ENCODE results near the gene ZNF280A.
"Not testable (repeated sequence)": the region's sequence is repeated elsewhere in the genome, so short reads cannot be mapped to it uniquely, and the experiment has no call there.

ZNF280A gene

DNA sequence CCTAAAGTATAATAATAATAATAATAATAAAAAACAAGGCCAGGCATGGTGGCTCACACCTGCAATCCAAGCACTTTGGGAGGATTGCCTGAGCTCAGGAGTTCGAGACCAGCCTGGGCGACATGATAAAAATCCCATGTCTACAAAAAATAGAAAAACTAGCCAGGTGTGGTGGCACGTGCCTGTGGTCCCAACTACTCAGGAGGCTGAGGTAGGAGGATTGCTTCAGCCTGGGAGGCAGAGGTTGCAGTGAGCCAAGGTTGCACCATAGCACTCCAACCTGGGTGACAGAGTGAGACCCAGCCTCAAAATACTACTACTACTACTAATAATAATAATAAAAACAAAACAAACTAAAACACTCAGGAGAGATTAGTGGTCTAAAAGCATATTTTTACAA lies 15.6 kb upstream of the ZNF280A start:
- no peak overlapping the region for H3K27ac ChIP-seq (ENCODE audit: poor library complexity, severe bottlenecking)
- H3K4me3 ChIP-seq (ENCODE audit: severe bottlenecking): no peak overlapping the region
- no peaks in the 10 kb centered on the region for H3K9me3 ChIP-seq (ENCODE audit: severe bottlenecking)
- DNase-seq (ENCODE audit: low spot score) (no peak), ATAC-seq (ENCODE audit: low read depth) (no peak)
- no peaks in the 10 kb centered on the region for H3K4me1 ChIP-seq (ENCODE audit: insufficient read depth, poor library complexity, severe bottlenecking)
- no peaks in the 10 kb centered on the region for H3K36me3 ChIP-seq (ENCODE audit: low read depth)
- TF ChIP-seq, protein P1, sequence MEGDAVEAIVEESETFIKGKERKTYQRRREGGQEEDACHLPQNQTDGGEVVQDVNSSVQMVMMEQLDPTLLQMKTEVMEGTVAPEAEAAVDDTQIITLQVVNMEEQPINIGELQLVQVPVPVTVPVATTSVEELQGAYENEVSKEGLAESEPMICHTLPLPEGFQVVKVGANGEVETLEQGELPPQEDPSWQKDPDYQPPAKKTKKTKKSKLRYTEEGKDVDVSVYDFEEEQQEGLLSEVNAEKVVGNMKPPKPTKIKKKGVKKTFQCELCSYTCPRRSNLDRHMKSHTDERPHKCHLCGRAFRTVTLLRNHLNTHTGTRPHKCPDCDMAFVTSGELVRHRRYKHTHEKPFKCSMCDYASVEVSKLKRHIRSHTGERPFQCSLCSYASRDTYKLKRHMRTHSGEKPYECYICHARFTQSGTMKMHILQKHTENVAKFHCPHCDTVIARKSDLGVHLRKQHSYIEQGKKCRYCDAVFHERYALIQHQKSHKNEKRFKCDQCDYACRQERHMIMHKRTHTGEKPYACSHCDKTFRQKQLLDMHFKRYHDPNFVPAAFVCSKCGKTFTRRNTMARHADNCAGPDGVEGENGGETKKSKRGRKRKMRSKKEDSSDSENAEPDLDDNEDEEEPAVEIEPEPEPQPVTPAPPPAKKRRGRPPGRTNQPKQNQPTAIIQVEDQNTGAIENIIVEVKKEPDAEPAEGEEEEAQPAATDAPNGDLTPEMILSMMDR (IDR thresholded peaks at IDR 0.05; ENCODE audit: poor library complexity, severe bottlenecking): no peak
- H3K27me3 ChIP-seq (ENCODE audit: insufficient read depth, poor library complexity, severe bottlenecking): no peaks in the 10 kb centered on the region

DNA sequence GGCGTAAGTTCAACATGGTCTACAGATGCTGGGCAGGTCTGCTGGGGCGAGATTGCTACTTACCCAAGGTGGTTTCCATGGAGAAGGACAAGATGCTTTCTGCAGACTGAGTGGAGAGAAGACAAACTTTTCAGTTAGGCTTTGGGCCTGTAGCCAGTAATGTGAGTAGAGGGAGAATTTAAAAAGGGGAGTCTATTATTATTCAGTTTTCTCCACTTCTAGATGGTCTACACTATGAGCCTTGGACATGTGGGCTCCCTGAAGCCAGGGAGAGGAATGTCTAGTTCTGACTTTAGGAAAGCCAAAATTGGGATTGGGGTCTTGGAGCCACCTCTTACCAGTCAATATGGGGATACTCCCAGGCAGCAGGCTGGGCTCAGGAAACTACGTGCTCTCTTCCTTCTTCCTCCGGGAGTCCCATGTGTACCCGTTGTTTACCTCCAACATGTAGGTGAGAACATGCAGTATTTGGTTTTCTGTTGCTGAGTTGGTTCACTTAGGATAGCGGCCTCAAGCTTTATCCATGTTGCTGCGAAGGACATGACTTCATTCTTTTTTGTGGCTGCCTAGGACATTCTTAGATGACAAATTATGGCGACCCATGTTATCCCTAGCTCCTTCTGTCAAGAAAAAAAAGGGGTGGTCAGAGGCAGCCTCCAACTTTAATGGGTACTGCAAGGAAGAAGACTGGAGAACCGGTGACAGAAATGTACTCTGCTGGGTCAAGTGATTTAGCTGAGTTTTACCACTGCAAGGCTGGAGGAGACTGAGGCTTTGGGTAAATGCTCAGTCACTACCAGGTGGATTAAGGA lies 14.7 kb upstream of the ZNF280A start:
- H3K4me3 ChIP-seq (ENCODE audit: severe bottlenecking): no peak overlapping the region
- TF ChIP-seq, protein P1 (IDR thresholded peaks at IDR 0.05; ENCODE audit: poor library complexity, severe bottlenecking): no peak
- no peaks in the 10 kb centered on the region for H3K36me3 ChIP-seq (ENCODE audit: low read depth)
- no peaks in the 10 kb centered on the region for H3K4me1 ChIP-seq (ENCODE audit: insufficient read depth, poor library complexity, severe bottlenecking)
- no peak overlapping the region for H3K27ac ChIP-seq (ENCODE audit: poor library complexity, severe bottlenecking)
- H3K27me3 ChIP-seq (ENCODE audit: insufficient read depth, poor library complexity, severe bottlenecking): no peaks in the 10 kb centered on the region
- no peaks in the 10 kb centered on the region for H3K9me3 ChIP-seq (ENCODE audit: severe bottlenecking)
- DNase-seq (ENCODE audit: low spot score): no peak
- no peak for ATAC-seq (ENCODE audit: low read depth)

DNA sequence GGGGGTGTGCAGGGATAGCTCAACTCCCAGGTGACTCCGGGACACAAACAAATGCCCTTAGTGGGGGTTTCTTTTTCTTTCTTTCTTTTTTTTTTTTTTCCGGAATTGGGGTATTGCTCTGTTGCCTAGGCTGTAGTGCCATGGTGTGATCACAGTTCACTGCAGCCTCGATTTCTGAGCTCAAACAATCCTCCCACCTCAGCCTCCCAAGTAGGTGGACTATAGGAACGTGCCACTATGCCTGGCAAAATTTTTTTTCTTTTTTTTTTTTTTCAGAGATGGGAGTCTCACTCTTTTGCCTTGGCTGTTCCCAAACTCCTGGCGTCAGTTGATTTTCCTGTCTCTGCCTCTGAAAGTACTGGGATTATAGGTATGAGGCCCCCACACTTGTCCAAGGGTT lies 13.8 kb upstream of the ZNF280A start:
- no peaks in the 10 kb centered on the region for H3K36me3 ChIP-seq (ENCODE audit: low read depth)
- no peaks in the 10 kb centered on the region for H3K9me3 ChIP-seq (ENCODE audit: severe bottlenecking)
- no peak overlapping the region for H3K4me3 ChIP-seq (ENCODE audit: severe bottlenecking)
- TF ChIP-seq, protein P1 (IDR thresholded peaks at IDR 0.05; ENCODE audit: poor library complexity, severe bottlenecking): no peak
- H3K27ac ChIP-seq (ENCODE audit: poor library complexity, severe bottlenecking): no peak overlapping the region
- no peaks in the 10 kb centered on the region for H3K4me1 ChIP-seq (ENCODE audit: insufficient read depth, poor library complexity, severe bottlenecking)
- no peaks in the 10 kb centered on the region for H3K27me3 ChIP-seq (ENCODE audit: insufficient read depth, poor library complexity, severe bottlenecking)
- no peak for DNase-seq (ENCODE audit: low spot score)
- ATAC-seq (ENCODE audit: low read depth): no peak

DNA sequence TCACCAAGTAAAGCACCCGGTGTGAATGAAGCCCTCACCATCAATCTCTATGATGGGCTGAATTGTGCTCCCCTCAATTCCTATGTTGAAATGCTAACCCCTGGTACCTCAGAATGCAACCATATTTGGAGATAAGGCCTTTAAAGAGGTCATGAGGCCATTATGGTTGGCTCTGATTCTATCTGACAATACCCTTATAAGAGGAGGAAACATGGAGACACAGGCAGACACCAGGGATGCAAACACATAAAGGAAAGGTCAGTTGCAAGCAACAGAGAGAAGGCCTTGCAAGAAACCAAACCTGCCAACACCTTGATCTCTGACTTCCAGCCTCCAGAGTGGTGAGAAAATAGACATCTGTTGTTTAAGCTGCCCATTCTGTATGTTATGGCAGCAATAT lies 13.3 kb upstream of the ZNF280A start:
- Histone ChIP-seq H3K4me1 (ENCODE audit: insufficient read depth, poor library complexity, severe bottlenecking) (no peaks in the 10 kb centered on the region), H3K27ac (ENCODE audit: poor library complexity, severe bottlenecking) (no peak overlapping the region), H3K9me3 (ENCODE audit: severe bottlenecking) (no peaks in the 10 kb centered on the region), H3K4me3 (ENCODE audit: severe bottlenecking) (no peak overlapping the region), H3K27me3 (ENCODE audit: insufficient read depth, poor library complexity, severe bottlenecking) (no peaks in the 10 kb centered on the region), H3K36me3 (ENCODE audit: low read depth) (no peaks in the 10 kb centered on the region)
- no peak for DNase-seq (ENCODE audit: low spot score)
- ATAC-seq (ENCODE audit: low read depth): no peak
- TF ChIP-seq, protein P1 (IDR thresholded peaks at IDR 0.05; ENCODE audit: poor library complexity, severe bottlenecking): no peak

DNA sequence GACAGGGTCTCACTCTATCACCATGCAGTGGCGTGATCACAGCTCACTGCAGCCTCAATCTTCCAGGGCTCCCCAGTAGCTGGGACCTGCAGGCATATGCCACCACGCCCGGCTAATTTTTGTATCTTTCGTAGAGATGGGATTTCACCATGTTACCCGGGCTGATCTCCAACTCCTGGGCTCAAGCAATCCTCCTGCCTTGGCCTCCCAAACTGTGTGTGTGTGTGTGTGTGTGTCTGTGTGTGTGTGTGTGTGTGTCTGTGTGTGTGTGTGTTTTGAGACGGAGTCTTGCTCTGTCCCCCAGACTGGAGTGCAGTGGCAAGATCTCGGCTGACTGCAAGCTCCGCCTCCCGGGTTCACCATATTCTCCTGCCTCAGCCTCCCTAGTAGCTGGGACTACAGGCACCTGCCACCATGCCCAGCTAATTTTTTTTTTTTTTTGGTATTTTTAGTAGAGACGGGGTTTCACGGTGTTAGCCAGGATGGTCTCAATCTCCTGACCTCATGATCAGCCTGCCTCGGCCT lies 12.5 kb upstream of the ZNF280A start:
- not testable (repeated sequence) for DNase-seq (ENCODE audit: low spot score); H3K27ac ChIP-seq (ENCODE audit: poor library complexity, severe bottlenecking); H3K27me3 ChIP-seq (ENCODE audit: insufficient read depth, poor library complexity, severe bottlenecking); H3K36me3 ChIP-seq (ENCODE audit: low read depth); ATAC-seq (ENCODE audit: low read depth); H3K4me1 ChIP-seq (ENCODE audit: insufficient read depth, poor library complexity, severe bottlenecking); H3K9me3 ChIP-seq (ENCODE audit: severe bottlenecking); H3K4me3 ChIP-seq (ENCODE audit: severe bottlenecking)
